NCI-H1694 treated with DMSO at 0.1 percent for 48 hours (cell line): ENCODE data around the gene GNG8.

Experiments used
- DNase-seq: peaks from one replicate; lab custom pipeline; 2025; lab: John Stamatoyannopoulos, UW

Gene GNG8

GRCh38 chr19:46618670-46619231 is 17.3 kb downstream of the GNG8 start:
- DNase-seq: peak; percentile 29

GRCh38 chr19:46617601-46618000 is 18.4 kb downstream of the GNG8 start:
- DNase-seq: no peak

- peak; percentile 25 for DNase-seq
Observed at GRCh38 chr19:46616631-46617322, 19.2 kb downstream of the GNG8 start.

- no peak for DNase-seq
Observed at GRCh38 chr19:46615966-46616365, 20.0 kb downstream of the GNG8 start.

GRCh38 chr19:46614114-46614722 is 21.8 kb downstream of the GNG8 start:
- peak; percentile 68 for DNase-seq

GRCh38 chr19:46613525-46613924 is 22.5 kb downstream of the GNG8 start:
- no peak for DNase-seq

- no peak for DNase-seq
Observed at GRCh38 chr19:46611776-46612175, 24.2 kb downstream of the GNG8 start.

GRCh38 chr19:46610851-46611770 is 24.9 kb downstream of the GNG8 start:
- no peak for DNase-seq

- no peak for DNase-seq
Observed at GRCh38 chr19:46610413-46610775, 25.6 kb downstream of the GNG8 start.

GRCh38 chr19:46609511-46610412 is 26.2 kb downstream of the GNG8 start:
- DNase-seq: no peak

GRCh38 chr19:46608581-46609345 is 27.2 kb downstream of the GNG8 start:
- no peak for DNase-seq

GRCh38 chr19:46608178-46608577 is 27.8 kb downstream of the GNG8 start:
- DNase-seq: no peak

GRCh38 chr19:46607448-46607841 is 28.6 kb downstream of the GNG8 start:
- peak; percentile 99 for DNase-seq

- DNase-seq: no peak
Observed at GRCh38 chr19:46606681-46607447, 29.1 kb downstream of the GNG8 start.

GRCh38 chr19:46606019-46606418 is 30.0 kb downstream of the GNG8 start:
- DNase-seq: no peak

GRCh38 chr19:46605356-46605821 is 30.6 kb downstream of the GNG8 start:
- DNase-seq: no peak

GRCh38 chr19:46604781-46605355 is 31.1 kb downstream of the GNG8 start:
- DNase-seq: no peak

GRCh38 chr19:46603752-46604231 is 32.2 kb downstream of the GNG8 start:
- DNase-seq: no peak

- no peak for DNase-seq
Observed at GRCh38 chr19:46603195-46603637, 32.8 kb downstream of the GNG8 start.
